SU-DHL-6 (cell line): ENCODE data around the gene RIN3.

Experiments
- H2AFZ ChIP-seq: fragments of 200-600 bp; sonication (generic); 2 replicates; pipeline ENCODE4 v1.6.1; 2014; ENCODE audit warnings: low read depth, mild to moderate bottlenecking, moderate library complexity, mixed read lengths, antibody characterized with exemption, low read length; ENCODE audit not compliant: severe bottlenecking
- H3F3A ChIP-seq: fragments of 200-600 bp; shearing (Covaris generic); 2 replicates; pipeline ENCODE4 v1.6.0; 2016; ENCODE audit warnings: antibody characterized with exemption, mild to moderate bottlenecking; ENCODE audit not compliant: insufficient read depth
- H3K27ac ChIP-seq: fragments of 200-600 bp; sonication (generic); 2 replicates; pipeline ENCODE4 v1.5.1; 2016; ENCODE audit warnings: low read depth, mild to moderate bottlenecking, low read length, moderate library complexity, mixed read lengths
- H3K27me3 ChIP-seq: fragments of 200-600 bp; sonication (generic), shearing (Covaris generic); 2 replicates; pipeline ENCODE4 v1.6.0; 2014; ENCODE audit warnings: mild to moderate bottlenecking, low read length
- H3K36me3 ChIP-seq: fragments of 200-600 bp; sonication (generic); 2 replicates; pipeline ENCODE4 v1.6.1; 2014; ENCODE audit warnings: mild to moderate bottlenecking, low read length, mixed read lengths
- H3K4me2 ChIP-seq: fragments of 300-600, 200-600 bp; shearing (Covaris generic), sonication (generic); 2 replicates; pipeline ENCODE4 v1.6.0; 2014; ENCODE audit warnings: low read length, low read depth, mild to moderate bottlenecking; ENCODE audit not compliant: poor library complexity, severe bottlenecking
- H3K4me3 ChIP-seq: fragments of 200-600 bp; sonication (generic); 2 replicates; pipeline ENCODE4 v1.5.1; 2014; ENCODE audit warnings: antibody characterized with exemption, low read length, mild to moderate bottlenecking, mixed read lengths; ENCODE audit not compliant: insufficient read depth, poor library complexity, severe bottlenecking
- H3K79me2 ChIP-seq: fragments of 200-600 bp; sonication (generic); 2 replicates; pipeline ENCODE4 v1.6.1; 2014; ENCODE audit warnings: mild to moderate bottlenecking, low read length, moderate library complexity; ENCODE audit not compliant: insufficient read depth
- H3K9ac ChIP-seq: fragments of 200-600 bp; sonication (generic); 2 replicates; pipeline ENCODE4 v1.7.0; 2014; ENCODE audit warnings: mild to moderate bottlenecking, low read length
- H3K9me2 ChIP-seq: fragments of 200-600 bp; sonication (generic); replicated peaks from 2 replicates; pipeline ENCODE4 v1.6.1; 2014; ENCODE audit warnings: low read length; ENCODE audit not compliant: insufficient read depth
- H3K9me3 ChIP-seq: fragments of 200-600 bp; sonication (generic); 2 replicates; pipeline ENCODE4 v1.6.1; 2014; ENCODE audit warnings: low read length, mixed read lengths; ENCODE audit not compliant: insufficient read depth
- H4K20me1 ChIP-seq: fragments of 200-600 bp; sonication (generic); 2 replicates; pipeline ENCODE4 v1.6.1; 2014; ENCODE audit warnings: low read depth, mild to moderate bottlenecking, antibody characterized with exemption, low read length, moderate library complexity, mixed read lengths
- CTCF ChIP-seq: fragments of 200-600 bp; sonication (generic); IDR thresholded peaks from one replicate; pipeline ENCODE4 v1.5.1; 2017; ENCODE audit warnings: antibody characterized with exemption, mild to moderate bottlenecking, low read length, moderate library complexity; ENCODE audit not compliant: insufficient read depth, poor library complexity, severe bottlenecking
- EZH2phosphoT487 ChIP-seq: fragments of 200-600 bp; sonication (generic), shearing (Covaris generic); conservative IDR thresholded peaks from 2 replicates; pipeline ENCODE4 v1.6.1; 2018; ENCODE audit warnings: mild to moderate bottlenecking, antibody characterized with exemption, low read length, moderate library complexity, mixed read lengths

RIN3 gene

GRCh38 chr14:92465353-92466055 is 48.1 kb upstream of the RIN3 start:
- H3K9me2 ChIP-seq, result no peaks in the 10 kb centered on the region
- H3K27me3 ChIP-seq, result no peaks in the 10 kb centered on the region
- H3K9ac ChIP-seq, result no peak overlapping the region
- H3K4me3 ChIP-seq, result no peak overlapping the region
- no peaks in the 10 kb centered on the region for H3K79me2 ChIP-seq
- no peaks in the 10 kb centered on the region for H3F3A ChIP-seq
- no peak overlapping the region for H3K4me2 ChIP-seq
- H3K36me3 ChIP-seq, result no peaks in the 10 kb centered on the region
- TF ChIP-seq EZH2phosphoT487 (no peak), CTCF (no peak)
- H3K27ac ChIP-seq, result no peak overlapping the region
- H3K9me3 ChIP-seq, result peaks cover 6% of the 10 kb centered on the region; the same call in 1 of the 2 replicates
- no peak overlapping the region for H2AFZ ChIP-seq
- H4K20me1 ChIP-seq, result no peaks in the 10 kb centered on the region

- no peaks in the 10 kb centered on the region for H4K20me1 ChIP-seq
- no peak overlapping the region for H3K4me3 ChIP-seq
- no peaks in the 10 kb centered on the region for H3K9me2 ChIP-seq
- H3K27ac ChIP-seq, result no peak overlapping the region
- H3K36me3 ChIP-seq, result no peaks in the 10 kb centered on the region
- H3K79me2 ChIP-seq, result no peaks in the 10 kb centered on the region
- no peaks in the 10 kb centered on the region for H3F3A ChIP-seq
- no peak overlapping the region for H3K9ac ChIP-seq
- no peak overlapping the region for H2AFZ ChIP-seq
- peaks cover 6% of the 10 kb centered on the region; the same call in 1 of the 2 replicates for H3K9me3 ChIP-seq
- H3K4me2 ChIP-seq, result no peak overlapping the region
- no peaks in the 10 kb centered on the region for H3K27me3 ChIP-seq
- TF ChIP-seq CTCF (no peak), EZH2phosphoT487 (no peak)
Measured at GRCh38 chr14:92466059-92466458, 47.5 kb upstream of the RIN3 start.

GRCh38 chr14:92469515-92469914 is 44.1 kb upstream of the RIN3 start:
- Histone ChIP-seq H3K27ac (no peak overlapping the region), H3K9me2 (no peaks in the 10 kb centered on the region), H4K20me1 (no peaks in the 10 kb centered on the region), H3F3A (no peaks in the 10 kb centered on the region), H3K9ac (no peak overlapping the region), H3K36me3 (no peaks in the 10 kb centered on the region), H3K4me3 (no peak overlapping the region), H3K9me3 (peaks cover 6% of the 10 kb centered on the region; the same call in 1 of the 2 replicates), H3K79me2 (no peaks in the 10 kb centered on the region), H3K4me2 (no peak overlapping the region), H3K27me3 (no peaks in the 10 kb centered on the region), H2AFZ (no peak overlapping the region)
- TF ChIP-seq CTCF (no peak), EZH2phosphoT487 (no peak)
